GM21390 (cell line): Measurements from ENCODE around the gene BAIAP2.

Source experiments
- ATAC-seq: cut with Tn5 transposase; IDR thresholded peaks from one replicate; pipeline ENCODE4 v1.9.1; 2021; ENCODE audit not compliant: unreplicated experiment

The BAIAP2 gene

DNA sequence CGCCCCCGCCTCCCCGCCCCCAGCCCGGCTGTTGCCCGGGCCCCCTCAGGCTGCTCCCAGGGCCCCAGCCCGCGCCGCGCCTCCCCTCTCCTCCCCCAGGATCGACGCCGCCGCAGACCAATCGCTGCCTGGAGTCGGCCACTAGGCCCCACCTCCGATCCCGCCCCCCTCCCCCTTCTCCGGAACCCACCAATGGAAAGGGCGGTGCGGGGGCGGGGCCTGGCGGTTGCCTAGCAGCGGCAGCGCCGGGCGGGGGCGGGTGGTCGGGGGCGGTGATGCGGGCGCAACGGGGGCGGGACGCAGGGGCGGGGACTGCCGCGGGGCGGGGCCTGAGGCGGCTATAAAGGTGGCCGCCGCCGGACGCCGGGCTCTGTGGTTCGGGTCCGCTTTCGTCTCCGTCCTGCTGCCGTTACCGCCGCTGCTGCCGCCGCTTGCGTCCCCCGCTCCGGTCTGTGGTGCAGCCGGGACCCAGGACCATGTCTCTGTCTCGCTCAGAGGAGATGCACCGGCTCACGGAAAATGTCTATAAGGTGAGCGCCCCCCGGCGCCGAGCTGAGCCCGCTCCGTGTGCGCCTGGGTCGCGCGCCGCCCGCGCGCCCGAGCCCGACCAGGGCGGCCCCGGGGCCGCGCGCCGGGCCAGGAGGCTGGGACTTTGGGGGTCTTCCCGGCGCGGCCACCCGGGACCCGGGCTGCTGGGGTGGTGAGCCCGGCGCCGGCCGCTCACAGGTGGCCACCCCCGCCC, at the start of gene BAIAP2:
Gene BAIAP2 (plus strand): TSS at position 373 of the 742 bp plus-strand sequence. CDS start 104 bp downstream, at position 477.
- ATAC-seq: peak; percentile 63

GRCh38 chr17:80986046-80986445, 48.9 kb upstream of the BAIAP2 start:
- ATAC-seq: no peak

DNA sequence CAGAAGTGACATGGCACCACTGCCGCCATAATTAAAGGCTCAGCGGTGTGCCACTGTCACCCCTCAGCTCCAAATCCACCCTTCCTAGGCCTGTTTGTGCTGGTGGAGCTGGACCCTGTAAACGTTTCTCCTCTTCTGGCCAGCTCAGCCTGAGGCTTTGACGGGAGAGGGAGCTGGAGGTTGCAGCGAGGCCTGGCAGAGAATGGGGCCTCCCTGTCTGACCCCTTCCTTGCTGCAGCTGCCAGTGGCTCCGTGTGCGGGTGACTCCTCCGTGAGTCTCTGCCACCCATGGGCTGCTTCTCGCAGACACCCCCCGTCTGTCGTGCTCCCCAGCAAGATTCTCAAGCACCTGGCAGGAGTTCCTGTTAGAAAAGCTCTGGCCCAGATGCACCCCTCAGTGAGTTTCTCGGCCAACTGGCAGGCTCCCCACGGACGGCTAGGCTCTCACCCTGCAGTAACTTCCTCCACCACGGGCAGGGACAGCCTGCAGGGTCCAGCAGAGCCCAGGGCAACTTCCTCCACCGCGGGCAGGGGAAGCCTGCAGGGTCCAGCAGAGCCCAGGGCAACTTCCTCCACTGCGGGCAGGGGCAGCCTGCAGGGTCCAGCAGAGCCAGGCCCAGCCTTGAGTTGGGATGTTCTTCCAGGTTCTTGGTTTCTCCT, 48.0 kb upstream of the BAIAP2 start:
- no peak for ATAC-seq

- no peak for ATAC-seq
These were observed 47.0 kb upstream of the BAIAP2 start for GRCh38 chr17:80987941-80988461.

DNA sequence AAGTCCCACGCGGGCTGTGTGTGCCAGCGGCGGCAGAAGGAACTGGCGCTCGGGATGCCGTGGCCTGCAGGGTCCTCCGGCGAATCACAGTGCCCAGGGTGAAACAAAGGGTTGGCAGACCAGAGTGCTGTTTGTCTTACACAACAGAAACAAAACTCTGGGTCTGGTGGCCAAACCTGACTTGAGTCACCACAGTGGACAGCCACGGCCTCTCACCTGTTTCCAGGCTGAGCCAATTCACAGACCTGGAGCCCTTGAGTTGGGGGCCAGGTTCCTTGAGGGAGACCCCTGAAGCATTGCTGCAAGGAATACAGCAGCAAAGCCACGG, 45.4 kb upstream of the BAIAP2 start:
- ATAC-seq: no peak

DNA sequence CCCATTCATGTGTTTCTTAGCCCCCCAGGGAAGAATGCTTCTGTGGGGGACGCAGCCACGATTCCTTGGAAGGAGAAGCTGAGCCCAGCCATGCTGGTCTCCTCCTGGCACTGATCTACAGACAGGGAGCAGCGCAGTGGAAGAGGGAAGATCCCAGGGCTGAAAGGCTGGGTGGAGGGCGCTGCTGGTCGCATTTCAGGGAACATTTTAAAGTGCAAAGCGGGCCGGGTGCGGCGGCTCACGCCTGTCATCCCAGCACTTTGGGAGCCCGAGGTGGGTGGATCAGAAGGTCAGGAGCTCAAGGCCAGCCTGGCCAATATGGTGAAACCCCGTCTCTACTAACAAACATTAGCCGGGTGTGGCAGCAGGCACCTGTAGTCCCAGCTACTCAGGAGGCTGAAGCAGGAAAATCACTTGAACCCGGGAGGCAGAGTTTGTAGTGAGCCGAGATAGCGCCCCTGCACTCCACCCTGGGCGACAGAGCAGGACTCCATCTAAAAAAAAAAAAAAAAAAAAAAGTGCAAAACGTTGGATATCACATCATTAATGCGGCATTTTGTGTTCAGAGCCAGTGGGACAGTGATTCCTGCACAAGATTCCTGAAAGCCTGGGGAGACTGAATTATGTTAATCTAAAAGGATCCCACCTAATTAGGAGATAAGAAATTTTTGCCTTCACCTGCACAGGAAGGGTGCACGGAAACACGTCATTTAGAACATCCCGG, 43.9 kb upstream of the BAIAP2 start:
- ATAC-seq: no peak

DNA sequence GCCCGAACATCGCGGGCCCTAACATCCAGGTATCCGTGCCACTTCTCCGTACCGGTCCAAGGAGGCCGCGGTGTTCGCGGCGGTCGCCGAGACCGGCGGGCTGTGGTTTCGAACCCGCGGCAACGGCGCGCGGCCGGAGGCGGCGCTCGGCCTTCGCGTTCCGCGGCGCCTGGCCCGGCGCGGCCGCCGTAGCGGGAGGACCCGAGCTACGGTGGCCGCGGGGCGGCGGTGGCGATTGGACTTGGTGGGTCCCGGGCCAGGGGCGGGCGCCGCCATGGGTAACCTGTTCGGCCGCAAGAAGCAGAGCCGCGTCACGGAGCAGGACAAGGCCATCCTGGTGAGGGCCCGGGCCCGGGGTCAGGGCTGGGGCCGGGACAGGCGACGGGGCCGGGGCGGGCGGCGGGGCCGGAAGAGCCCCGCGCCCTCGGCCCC, 43.3 kb upstream of the BAIAP2 start, which contains the start of gene CHMP6:
Gene CHMP6 (plus strand): TSS at position 197 of the 432 bp plus-strand sequence. CDS start 78 bp downstream, at position 275.
- no peak for ATAC-seq

DNA sequence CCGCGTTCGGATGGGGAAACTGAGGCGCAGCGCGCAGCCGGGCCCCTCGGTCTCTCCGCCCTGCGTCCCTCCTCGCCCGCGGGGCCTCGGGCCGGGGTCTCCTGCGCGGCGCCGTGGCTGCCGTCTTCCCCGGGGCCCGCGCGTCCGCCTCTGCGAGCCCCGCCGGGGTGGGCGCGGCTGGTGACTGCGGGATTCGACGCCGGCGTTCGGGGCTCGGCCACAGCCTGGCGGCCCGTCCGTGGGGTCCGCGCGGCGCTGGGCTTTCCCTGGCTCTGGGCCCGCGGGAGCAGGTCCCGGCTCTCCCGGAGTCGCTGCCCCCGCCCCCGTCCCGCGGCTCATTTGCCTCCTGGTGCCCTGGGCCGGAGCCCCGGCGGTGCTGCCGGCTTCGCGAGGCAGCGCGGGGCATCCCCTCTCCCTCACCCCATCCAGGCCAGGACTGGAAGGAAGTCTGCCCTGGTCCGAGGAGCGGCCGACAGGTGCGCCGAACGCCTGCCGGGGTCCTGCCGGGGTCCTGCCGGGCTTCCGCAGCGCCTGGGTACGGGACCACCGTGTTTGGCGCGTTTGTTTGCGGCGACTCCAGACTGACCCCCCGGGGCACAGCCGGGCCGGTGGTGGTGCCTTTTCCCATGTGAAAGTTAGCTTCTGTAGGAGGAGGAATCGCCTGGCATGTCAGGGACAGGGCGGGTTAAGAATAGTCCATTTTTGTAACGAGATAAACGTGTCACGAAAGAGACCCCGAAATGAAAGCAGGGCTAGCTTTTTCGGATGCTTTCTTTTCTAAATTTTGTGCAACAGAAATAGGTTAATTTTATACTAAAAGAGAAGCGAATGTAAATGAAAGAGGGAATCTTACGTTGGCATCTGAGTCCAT, 42.6 kb upstream of the BAIAP2 start:
- no peak for ATAC-seq

DNA sequence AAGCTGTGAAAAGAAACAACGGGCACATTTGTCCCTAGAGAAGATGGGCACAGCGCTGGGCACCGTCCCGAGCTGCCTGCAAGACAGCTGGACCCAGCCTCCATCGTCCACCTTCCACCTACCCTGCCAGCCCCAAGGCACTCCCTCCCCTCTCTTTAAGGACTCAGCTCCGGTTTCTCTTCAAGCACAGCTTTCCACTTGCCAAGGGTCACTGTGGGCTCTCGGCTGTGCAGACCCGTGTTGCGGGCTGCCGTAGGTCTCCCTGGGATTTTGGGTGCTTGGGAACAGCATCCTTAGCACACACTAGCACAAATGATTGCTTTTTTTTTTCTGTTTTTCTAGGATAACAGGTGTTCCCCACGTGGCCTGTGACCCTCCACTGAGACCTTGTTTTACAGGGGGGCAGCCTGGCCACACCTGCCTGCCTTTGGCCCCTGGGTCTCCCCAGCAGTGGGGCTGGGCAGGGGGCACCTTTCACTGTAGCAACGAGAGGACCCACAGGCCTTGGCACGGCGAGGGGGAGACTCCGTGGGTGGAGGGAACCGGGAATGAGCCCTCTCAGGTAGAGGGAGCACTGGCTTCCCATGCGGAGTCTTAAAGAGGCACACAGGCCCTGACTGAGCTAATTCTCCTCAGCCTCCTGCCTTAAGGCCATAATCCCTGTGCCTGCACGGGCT, 41.9 kb upstream of the BAIAP2 start:
- no peak for ATAC-seq

DNA sequence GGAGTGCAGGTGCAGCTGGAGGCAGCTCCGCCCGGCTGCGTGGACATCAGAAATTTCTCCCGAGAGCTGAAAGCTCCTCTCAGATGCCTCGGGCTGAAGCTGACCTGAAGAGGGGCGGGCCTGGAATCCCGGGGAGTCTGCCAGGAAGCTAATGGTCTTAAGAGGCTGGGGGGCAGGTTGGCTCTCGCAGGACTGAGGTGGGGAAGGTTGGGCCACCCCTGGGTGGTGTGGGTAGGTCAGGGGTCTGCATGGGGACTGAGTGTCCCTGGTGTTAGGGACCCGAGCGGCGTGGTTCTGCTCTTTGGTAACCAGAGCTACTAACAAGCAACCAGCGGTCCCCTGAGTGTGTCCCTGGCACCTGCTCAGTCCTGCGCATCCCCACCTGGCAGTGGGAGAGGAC, 39.8 kb upstream of the BAIAP2 start:
- no peak for ATAC-seq

- ATAC-seq: no peak
These were observed 38.3 kb upstream of the BAIAP2 start for GRCh38 chr17:80996422-80997305.

DNA sequence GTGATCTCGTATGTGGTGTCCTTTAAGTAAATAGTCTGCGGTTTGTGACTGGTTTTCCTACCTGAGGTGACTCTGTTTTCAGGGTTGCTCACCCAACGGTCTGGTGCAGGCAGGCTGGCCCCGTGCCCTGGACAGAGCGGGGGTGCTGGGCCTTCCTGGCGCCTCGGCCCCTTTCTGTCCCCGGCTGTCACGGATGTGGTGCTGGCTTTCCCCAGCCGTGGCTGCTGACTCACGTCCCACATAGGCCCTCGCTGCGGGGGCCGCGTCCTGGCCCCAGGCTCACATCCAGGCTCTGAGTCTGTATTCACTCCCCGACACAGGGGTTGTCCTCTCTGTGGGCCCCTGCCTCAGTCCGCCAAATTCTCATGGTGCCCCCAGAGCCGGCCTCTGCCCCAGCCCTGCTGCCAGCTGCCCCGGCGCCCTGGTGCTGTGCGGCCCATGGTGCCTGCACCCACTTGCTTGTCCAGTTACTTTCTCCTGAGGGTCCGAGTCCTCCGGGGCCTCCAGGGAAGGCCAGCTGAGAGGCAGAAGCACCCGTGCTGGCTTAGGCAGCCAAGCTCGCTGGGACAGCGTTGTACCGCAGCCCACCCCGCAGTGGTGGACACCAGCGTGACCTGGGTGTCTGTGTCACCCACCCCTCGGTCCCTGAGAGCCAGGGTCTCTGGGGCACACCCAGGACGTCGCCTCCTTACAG, 37.4 kb upstream of the BAIAP2 start:
- no peak for ATAC-seq

- ATAC-seq: no peak
These were observed 36.7 kb upstream of the BAIAP2 start for GRCh38 chr17:80998118-80998747.

DNA sequence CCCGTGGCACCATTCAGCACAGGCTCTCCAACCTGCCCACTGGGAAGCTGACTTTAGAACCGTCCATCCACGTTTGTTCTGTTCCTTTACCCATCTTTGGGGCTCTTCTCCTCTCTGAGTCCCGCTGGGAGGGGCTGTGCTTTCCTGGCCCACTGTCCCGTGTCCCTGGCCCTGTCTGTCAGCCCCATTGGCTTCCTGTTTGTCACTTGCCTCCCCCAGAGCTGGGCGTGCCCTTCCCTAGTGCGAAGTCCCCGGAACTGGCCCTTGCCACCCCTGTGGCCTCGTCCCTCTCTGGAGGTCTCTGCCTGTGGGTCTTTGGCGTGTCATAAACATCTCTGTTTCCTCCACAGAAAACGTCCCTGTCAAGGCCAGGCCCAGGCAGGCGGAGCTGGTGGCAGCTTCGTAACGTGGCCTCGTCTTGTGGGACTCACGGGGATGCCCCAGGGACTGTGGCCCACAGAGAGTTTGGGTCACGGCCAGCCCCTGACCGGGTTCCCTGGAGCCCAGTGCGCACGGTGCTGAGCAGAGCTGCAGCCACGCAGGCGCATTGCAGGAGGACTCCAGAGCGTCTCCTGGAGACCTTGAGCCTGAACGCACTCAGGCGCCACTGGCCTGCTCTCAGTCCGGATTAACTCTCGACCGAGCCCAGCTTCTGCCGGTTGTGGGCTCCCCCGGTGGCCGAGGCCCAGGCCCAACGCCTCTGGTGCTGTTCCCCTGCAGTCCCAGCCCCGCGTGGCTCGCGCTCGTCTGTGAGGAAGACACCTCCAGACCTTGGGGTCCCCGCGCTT, 36.0 kb upstream of the BAIAP2 start:
- no peak for ATAC-seq

- no peak for ATAC-seq
These were observed 35.2 kb upstream of the BAIAP2 start for GRCh38 chr17:80999536-81000333.

DNA sequence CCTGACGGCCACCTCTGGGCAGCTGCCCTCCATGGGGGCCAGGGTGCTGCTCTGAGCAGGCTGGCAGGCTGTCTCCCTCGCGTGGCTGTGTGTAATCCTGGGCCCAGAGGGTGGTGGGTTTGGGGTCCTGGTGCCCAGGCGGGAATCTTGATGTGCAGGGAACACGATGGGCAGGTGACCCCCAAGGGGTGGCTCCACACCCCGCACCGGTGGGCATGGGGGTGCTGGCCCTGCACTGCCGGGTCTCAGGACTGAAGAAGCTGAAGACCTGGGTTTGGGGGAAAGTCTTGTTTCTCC, 34.7 kb upstream of the BAIAP2 start:
- ATAC-seq: no peak
